GM20431 (cell line): Measurements from ENCODE around the gene PHACTR3.

ENCODE experiments used
- in situ Hi-C: fragments of 300-500 bp; cut with MseI, MboI; formaldehyde crosslinking; loops from one replicate; pipeline ENCODE4 v1.15.0; 2020; ENCODE audit warnings: low sequenced_read_pairs; ENCODE audit not compliant: unreplicated experiment

Gene PHACTR3

DNA sequence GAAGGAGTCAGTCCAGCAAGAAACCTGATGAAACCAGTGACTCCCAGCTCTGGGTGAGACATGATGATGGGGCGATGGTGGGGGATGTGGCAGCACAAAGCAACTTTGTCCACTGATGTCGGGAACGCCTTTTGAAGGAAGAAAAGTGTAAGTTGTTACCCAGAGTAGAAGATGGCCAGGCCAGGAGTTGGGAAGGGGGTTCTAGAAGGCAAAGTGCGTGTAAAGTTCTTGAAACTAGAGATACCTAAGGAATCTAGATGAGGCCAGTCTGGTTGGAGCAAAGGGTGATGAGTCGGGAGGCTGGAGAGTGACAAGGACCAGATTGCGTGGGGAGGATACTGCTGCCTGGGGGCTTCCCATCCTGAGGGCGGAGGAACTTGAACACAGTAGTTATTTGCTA, 117.0 kb downstream of the PHACTR3 start:
- in situ Hi-C loops, result no loop called here

- in situ Hi-C loops, result no loop called here
Measured at GRCh38 chr20:59723108-59723500, 118.8 kb downstream of the PHACTR3 start.

- in situ Hi-C loops, result no loop called here
Measured at GRCh38 chr20:59723607-59724456, 119.5 kb downstream of the PHACTR3 start.

DNA sequence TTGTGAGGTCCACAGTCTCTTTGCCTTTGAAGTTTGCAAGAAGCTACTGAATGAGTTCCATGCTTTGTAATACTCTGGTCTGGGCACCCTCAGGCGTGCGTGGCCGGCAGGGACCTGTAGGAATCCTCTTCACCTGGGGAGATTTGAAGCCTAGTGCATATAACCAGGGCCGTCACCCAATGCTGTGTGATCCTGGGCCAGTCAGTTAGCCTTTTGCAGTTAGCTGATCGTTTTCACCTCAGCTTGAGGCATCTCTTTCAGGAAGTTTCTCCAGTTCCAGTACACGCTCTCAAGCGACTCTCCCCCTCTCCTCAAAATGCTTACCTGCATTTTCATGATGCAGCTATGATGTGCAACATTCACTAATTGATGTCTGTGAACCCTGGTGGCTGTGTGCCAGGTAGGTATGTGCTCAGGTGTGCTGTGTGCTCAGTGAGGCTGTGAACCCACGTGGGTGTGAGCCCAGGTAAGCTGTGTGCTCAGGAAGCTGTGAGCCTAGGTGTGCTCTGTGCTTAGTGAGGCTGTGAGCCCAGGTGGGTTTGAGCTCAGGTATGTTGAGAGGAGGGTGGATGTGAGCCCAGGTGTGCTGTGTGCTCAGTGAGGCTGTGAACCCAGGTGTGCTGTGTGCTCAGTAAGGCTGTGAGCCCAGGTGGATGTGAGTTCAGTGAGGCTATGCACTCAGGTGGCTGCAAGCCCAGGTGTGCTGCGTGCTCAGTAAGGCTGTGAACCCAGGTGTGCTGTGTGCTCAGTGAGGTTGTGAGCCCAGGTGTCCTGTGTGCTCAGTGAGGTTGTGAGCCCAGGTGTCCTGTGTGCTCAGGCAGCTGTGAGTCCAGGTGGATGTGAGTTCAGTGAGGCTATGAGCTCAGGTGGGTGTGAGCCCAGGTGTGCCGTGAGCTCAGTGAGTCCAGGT, 120.4 kb downstream of the PHACTR3 start:
- in situ Hi-C loops, result no loop called here

- in situ Hi-C loops, result no loop called here
Measured at GRCh38 chr20:59725476-59726280, 121.3 kb downstream of the PHACTR3 start.

- in situ Hi-C loops, result no loop called here
Measured at GRCh38 chr20:59726281-59726595, 121.9 kb downstream of the PHACTR3 start.

DNA sequence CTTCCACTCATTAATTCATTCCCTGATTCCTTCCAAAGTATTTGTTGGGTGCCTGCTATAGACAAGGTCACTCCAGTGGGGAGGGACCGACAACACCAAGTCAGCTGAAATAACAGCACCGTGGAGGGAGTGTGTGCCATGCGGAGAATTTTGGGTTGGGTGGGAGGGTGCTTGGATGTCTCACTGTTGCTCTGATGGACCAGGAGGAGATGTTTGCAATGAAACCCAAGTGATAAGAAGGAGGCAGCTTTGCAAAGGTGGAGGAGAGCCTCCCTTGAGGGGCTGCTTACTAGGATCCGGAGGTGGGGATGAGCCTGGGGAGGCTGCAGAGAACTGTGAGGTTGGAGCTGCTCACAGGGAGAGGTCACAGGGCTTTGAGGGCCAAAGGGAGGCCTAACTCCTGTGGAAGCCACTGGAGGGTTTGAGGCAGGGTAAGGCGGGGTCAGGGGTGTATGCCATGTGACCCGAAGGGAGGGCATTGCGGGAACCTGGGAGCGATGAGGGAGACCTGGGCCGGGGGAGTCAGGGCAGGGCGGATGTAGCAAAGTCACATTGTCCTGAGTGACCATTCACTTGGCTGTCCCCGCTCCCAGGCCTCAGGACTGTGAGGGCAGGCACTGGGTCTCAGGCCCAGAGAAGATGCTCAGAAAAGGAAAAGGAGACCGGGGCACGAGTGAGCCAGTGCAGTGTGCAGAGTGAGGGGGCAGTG, 124.5 kb downstream of the PHACTR3 start:
- in situ Hi-C loops, result no loop called here

GRCh38 chr20:59729506-59729905, 125.2 kb downstream of the PHACTR3 start:
- in situ Hi-C loops, result no loop called here

- in situ Hi-C loops, result no loop called here
Measured at GRCh38 chr20:59730722-59731121, 126.4 kb downstream of the PHACTR3 start.

DNA sequence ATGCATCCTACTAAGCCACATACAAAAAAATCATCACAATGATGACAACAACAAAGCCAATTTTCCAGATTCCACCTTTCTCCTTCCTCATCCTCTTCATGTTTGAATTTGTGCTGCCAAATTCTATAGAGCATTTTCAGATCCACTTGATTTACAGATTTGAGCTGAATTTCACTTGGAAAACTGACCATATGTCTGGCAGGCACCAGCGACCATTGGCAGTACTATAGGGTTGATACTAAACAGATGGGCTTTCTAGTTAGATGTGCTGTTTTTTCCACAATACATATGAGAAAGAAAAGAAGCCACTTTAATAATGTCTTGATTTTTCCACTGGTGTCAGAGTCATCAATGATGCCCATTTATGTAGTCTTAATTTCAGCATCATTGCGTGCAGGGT, 127.0 kb downstream of the PHACTR3 start:
- in situ Hi-C loops, result no loop called here

- in situ Hi-C loops, result no loop called here
Measured at GRCh38 chr20:59733351-59733750, 129.0 kb downstream of the PHACTR3 start.

- in situ Hi-C loops, result no loop called here
Measured at GRCh38 chr20:59735486-59735885, 131.1 kb downstream of the PHACTR3 start.

DNA sequence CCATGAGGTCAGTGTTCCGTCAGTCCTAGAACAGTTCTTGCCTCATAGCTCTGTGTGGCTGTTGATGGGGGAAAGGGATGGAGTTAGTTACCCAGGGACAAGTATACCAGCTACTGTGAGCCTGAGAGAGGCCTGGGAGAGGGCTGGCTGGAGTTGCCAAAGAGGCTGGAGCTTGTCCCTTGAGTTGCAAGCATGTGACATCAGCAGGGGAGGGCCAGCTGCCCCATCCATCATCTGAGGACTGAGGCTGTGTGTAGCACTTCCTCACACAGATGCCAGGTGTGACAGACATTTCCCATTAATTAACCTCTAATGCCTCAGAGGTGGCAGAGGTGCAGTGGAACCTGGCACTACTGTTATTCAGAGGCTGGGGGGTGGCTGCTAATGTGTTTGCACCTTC, 131.6 kb downstream of the PHACTR3 start:
- in situ Hi-C loops, result no loop called here

DNA sequence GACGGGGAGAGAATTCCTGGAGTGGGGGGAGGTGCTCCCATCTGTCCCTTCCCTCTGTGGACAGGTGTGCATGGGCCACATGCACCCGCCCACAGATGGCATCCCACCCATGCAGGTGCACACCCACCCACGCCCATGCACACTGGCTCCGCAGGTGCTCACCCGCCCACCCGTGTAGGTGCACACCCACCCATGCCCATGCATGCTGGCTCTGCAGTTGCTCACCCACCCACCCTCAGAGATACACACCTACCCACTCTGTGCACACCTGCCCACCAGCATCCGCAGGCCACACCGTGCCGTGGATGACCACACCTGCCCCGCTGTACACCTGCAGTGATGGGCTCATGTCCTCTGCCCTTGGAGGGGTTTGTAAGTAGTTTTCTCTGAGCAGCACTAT, 132.0 kb downstream of the PHACTR3 start:
- in situ Hi-C loops, result no loop called here

GRCh38 chr20:59737073-59737666, 132.8 kb downstream of the PHACTR3 start:
- in situ Hi-C loops, result no loop called here

GRCh38 chr20:59737816-59738215, 133.5 kb downstream of the PHACTR3 start:
- in situ Hi-C loops, result no loop called here

DNA sequence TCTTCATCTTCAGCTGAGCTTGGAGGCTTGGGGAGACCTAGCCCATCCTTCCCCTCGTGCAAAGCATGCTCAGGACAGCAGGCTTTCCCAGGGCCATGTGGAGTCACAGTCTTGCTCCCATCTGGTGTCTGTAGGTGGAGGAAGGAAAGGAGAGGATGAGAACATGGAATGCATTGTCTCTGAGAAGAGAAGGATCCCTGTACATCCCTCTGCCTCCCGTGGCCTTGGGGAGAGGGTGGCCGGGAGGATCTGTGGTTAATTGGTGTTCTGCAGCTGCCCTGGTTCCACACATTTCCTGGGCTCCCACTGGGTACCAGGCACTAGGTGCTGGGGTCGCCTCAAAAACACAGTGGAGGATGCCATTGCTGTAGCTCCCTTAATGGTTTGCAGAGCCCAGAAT, 134.5 kb downstream of the PHACTR3 start:
- in situ Hi-C loops, result no loop called here

DNA sequence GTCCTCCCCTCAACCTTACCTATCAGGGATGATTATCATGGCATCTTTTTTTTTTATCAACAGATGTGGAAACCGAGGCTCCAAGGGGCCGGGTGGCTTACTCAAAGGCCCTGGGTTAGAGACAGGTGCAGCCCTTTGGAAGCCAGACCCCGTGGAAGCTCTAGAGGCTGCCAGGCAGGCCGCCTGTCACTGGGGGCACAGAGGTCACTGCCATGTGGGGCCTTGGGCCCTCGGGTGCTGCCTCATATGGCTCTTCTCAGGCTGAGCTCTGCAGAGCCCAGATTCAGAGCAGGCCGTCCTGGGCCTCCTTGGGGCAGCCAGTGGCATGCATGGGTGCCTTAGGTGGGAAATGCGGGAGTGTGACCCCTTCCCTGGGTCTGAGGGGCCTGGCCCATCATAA, 136.3 kb downstream of the PHACTR3 start:
- in situ Hi-C loops, result loop anchor here (10.0 kb wide), 1 partner anchor 146 kb away; no protein-coding TSS in a partner anchor

- in situ Hi-C loops, result loop anchor here (10.0 kb wide), 1 partner anchor 146 kb away; no protein-coding TSS in a partner anchor
Measured at GRCh38 chr20:59741073-59741472, 136.7 kb downstream of the PHACTR3 start.
